ENCODE measurements around the gene OXNAD1. TPM values are rescaled to one million over a fixed set of nuclear protein-coding genes. Genes with fewer than 3 reads are reported as not detected.

OXNAD1 gene
- total and polyA plus RNA-seq, 9 donors = 7.1 to 13.9 (median 8.2) TPM

DNA sequence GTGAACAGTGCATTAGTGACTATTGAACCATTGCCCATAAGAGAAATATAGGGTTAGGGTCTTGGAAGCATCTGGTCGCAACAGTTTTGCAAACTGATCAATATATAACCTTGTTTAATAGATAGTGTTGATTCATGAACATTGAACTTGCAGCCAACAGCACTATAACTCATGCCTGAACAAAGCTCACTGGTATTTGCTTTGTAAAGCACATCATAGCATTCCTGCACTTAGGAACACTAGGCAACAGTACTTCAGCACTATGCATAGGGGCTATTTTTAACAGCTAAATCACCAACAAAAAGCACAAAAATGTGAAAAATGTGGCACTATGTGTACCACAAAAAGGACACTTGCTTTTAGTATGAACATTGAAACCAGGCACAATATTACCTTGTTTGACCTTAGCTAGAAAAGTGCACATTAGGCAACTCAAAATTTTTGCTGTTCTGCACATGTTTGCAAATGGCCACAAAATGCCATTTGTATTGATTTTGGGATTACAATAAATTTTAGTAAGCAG lies 68.0 kb downstream of the OXNAD1 start:
- no peak for DNase-seq
- no peak overlapping the region for H3K27ac ChIP-seq (ENCODE audit: low read length)
- H3K4me1 ChIP-seq (ENCODE audit: control insufficient read depth, insufficient read depth, low read length) = no peaks in the 10 kb centered on the region
- no peaks in the 10 kb centered on the region for H3K27me3 ChIP-seq (ENCODE audit: control insufficient read depth, insufficient read depth, low read length)
- peaks cover 11% of the 10 kb centered on the region for H3K36me3 ChIP-seq (ENCODE audit: control insufficient read depth, insufficient read depth, low read length)
- no CpG with 5 or more reads among the region's 1 CpG for WGBS (ENCODE audit: insufficient coverage)
- H3K9me3 ChIP-seq (replicated peaks; ENCODE audit: control insufficient read depth, low read depth, low read length) = peaks cover 8% of the 10 kb centered on the region
- H3K4me3 ChIP-seq (ENCODE audit: low read length) = no peak overlapping the region

- peak; percentile 23 for DNase-seq
- 34% methylated on average over 4 of the region's 4 CpGs for WGBS (ENCODE audit: insufficient coverage)
- Histone ChIP-seq H3K4me1 (ENCODE audit: control insufficient read depth, insufficient read depth, low read length) (no peaks in the 10 kb centered on the region), H3K9me3 (replicated peaks; ENCODE audit: control insufficient read depth, low read depth, low read length) (peaks cover 8% of the 10 kb centered on the region), H3K27ac (ENCODE audit: low read length) (no peak overlapping the region), H3K4me3 (ENCODE audit: low read length) (no peak overlapping the region), H3K27me3 (ENCODE audit: control insufficient read depth, insufficient read depth, low read length) (no peaks in the 10 kb centered on the region), H3K36me3 (ENCODE audit: control insufficient read depth, insufficient read depth, low read length) (peaks cover 6% of the 10 kb centered on the region)
These were observed 69.9 kb downstream of the OXNAD1 start for GRCh38 chr3:16334909-16335308.

DNA sequence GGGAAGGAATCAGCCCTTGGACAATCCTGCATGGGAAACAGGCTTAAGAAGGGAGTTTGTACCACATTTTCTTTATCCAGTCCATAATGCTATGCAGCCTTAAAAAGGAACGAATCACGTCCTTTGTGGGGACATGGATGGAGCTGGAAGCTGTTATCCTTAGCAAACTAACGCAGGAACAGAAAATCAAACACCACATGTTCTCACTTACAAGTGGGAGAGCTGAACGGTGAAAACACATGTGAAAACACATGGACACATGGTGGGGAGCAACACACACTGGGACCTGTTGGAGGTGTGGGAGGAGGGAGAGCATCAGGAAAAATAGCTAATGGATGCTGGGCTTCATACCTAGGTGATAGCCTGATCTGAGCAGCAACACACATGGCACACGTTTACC lies 70.3 kb downstream of the OXNAD1 start:
- H3K27me3 ChIP-seq (ENCODE audit: control insufficient read depth, insufficient read depth, low read length) = no peaks in the 10 kb centered on the region
- H3K9me3 ChIP-seq (replicated peaks; ENCODE audit: control insufficient read depth, low read depth, low read length) = peaks cover 8% of the 10 kb centered on the region
- H3K4me1 ChIP-seq (ENCODE audit: control insufficient read depth, insufficient read depth, low read length) = no peaks in the 10 kb centered on the region
- no peak overlapping the region for H3K4me3 ChIP-seq (ENCODE audit: low read length)
- no peak overlapping the region for H3K27ac ChIP-seq (ENCODE audit: low read length)
- peaks cover 6% of the 10 kb centered on the region for H3K36me3 ChIP-seq (ENCODE audit: control insufficient read depth, insufficient read depth, low read length)
- WGBS (ENCODE audit: insufficient coverage) = no CpG with 5 or more reads among the region's 5 CpGs
- DNase-seq = no peak

DNA sequence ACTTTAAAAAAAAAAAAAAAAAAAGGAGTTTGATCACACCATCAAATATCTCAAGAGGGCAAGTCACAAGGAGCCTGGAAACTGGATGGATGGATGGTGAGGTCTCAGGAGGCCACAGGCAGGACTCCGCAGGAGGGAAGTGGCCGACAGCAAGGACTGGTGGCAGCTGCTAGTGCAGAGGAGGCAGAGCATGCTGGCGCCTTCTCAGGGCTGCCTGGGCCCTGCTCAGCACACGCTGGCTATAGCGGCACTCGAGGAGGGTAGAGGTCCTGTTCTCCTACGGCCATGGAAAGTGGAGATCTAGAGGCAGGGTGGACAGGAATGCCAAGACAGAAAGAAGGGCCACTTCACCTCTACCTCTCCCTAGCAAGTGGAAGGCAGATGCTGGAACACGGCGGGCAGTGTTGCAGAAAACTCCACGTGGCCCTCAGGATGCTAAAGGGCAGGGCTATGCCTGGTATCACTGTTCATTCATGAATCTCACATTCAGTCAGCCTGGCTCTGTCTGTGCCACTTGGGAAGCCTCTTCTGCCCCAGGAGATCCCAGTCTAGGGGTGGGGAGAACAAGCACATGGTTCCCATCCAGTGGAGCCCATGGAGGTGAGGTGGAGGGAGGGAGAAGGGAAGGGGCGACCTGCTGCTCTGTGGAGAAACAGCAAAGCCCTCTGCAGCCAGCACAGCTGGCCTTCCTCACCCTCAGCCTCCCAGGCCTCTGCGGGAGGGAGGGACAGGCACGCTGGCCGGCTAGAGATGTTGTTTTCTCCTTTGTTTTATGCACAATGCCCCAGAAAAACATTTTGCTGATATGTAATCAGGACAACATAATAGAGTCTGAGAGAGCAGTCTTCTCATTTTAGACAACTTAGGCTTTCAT lies 71.0 kb downstream of the OXNAD1 start:
- Histone ChIP-seq H3K9me3 (replicated peaks; ENCODE audit: control insufficient read depth, low read depth, low read length) (peaks cover 8% of the 10 kb centered on the region), H3K4me3 (ENCODE audit: low read length) (no peak overlapping the region), H3K27me3 (ENCODE audit: control insufficient read depth, insufficient read depth, low read length) (no peaks in the 10 kb centered on the region), H3K27ac (ENCODE audit: low read length) (no peak overlapping the region), H3K36me3 (ENCODE audit: control insufficient read depth, insufficient read depth, low read length) (peaks cover 6% of the 10 kb centered on the region), H3K4me1 (ENCODE audit: control insufficient read depth, insufficient read depth, low read length) (no peaks in the 10 kb centered on the region)
- 33% methylated on average over 1 of the region's 14 CpGs for WGBS (ENCODE audit: insufficient coverage)
- DNase-seq = no peak

DNA sequence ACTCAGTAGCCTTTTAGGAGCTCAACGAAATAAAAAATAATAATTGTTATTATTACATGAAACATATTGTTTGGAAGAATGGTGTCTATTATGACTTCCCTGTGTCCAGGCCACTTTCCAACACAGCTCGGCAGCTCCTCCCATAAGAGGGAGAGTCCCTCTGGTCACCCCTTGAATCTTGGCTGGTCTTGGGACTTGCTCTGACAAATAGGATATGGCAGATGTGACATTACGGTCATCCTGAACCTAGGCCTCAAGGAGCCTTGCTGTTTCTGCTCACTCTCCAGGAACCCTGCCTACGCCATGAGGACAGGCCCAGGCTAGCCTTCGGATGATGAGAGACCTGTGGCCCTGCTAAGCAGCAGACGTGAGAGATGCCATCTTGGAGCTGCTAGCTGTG lies 71.8 kb downstream of the OXNAD1 start:
- Histone ChIP-seq H3K36me3 (ENCODE audit: control insufficient read depth, insufficient read depth, low read length) (peaks cover 6% of the 10 kb centered on the region), H3K4me1 (ENCODE audit: control insufficient read depth, insufficient read depth, low read length) (no peaks in the 10 kb centered on the region), H3K27ac (ENCODE audit: low read length) (no peak overlapping the region), H3K27me3 (ENCODE audit: control insufficient read depth, insufficient read depth, low read length) (no peaks in the 10 kb centered on the region), H3K9me3 (replicated peaks; ENCODE audit: control insufficient read depth, low read depth, low read length) (peaks cover 1% of the 10 kb centered on the region), H3K4me3 (ENCODE audit: low read length) (no peak overlapping the region)
- 96% methylated on average over 4 of the region's 6 CpGs for WGBS (ENCODE audit: insufficient coverage)
- no peak for DNase-seq

DNA sequence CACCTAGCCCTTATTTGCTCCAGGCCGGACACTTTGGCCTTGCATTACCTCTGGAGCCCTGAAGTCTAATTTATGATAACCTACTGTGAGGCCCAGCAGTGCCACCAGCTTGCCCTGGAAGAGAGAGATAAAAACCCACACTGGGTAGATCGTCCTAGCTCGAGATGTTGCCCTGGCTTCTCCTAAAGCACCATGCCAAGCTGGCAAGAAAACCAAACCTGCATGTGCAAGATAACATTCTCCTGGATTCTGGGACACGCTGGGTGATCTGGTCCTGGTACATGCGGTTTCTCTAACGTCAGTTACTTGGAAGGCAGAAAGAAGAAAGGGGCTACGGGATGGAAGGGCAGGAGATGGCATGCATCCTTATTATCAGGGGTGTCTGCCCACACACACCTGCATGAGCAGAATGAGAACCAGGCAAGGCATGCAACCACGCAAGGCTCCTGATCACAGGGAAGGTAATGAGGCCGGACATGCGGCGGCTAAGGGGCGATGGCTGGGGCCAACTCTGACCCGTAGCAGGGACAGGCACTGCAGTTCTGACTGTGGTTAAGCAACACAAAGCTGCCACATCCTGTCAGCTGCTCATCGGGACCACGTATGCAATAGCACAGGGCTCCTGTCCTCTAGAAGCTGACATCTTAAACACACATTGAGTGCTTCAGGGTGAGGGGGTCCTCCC lies 73.0 kb downstream of the OXNAD1 start:
- Histone ChIP-seq H3K27me3 (ENCODE audit: control insufficient read depth, insufficient read depth, low read length) (no peaks in the 10 kb centered on the region), H3K36me3 (ENCODE audit: control insufficient read depth, insufficient read depth, low read length) (peaks cover 6% of the 10 kb centered on the region), H3K27ac (ENCODE audit: low read length) (no peak overlapping the region), H3K9me3 (replicated peaks; ENCODE audit: control insufficient read depth, low read depth, low read length) (peaks cover 4% of the 10 kb centered on the region), H3K4me1 (ENCODE audit: control insufficient read depth, insufficient read depth, low read length) (no peaks in the 10 kb centered on the region), H3K4me3 (ENCODE audit: low read length) (no peak overlapping the region)
- DNase-seq = no peak
- WGBS (ENCODE audit: insufficient coverage) = 87% methylated on average over 12 of the region's 15 CpGs

GRCh38 chr3:16338999-16339398 lies 74.0 kb downstream of the OXNAD1 start:
- Histone ChIP-seq H3K9me3 (replicated peaks; ENCODE audit: control insufficient read depth, low read depth, low read length) (peaks cover 4% of the 10 kb centered on the region), H3K27me3 (ENCODE audit: control insufficient read depth, insufficient read depth, low read length) (no peaks in the 10 kb centered on the region), H3K27ac (ENCODE audit: low read length) (no peak overlapping the region), H3K36me3 (ENCODE audit: control insufficient read depth, insufficient read depth, low read length) (peaks cover 6% of the 10 kb centered on the region), H3K4me1 (ENCODE audit: control insufficient read depth, insufficient read depth, low read length) (no peaks in the 10 kb centered on the region), H3K4me3 (ENCODE audit: low read length) (no peak overlapping the region)
- no CpG with 5 or more reads among the region's 1 CpG for WGBS (ENCODE audit: insufficient coverage)
- DNase-seq = no peak

DNA sequence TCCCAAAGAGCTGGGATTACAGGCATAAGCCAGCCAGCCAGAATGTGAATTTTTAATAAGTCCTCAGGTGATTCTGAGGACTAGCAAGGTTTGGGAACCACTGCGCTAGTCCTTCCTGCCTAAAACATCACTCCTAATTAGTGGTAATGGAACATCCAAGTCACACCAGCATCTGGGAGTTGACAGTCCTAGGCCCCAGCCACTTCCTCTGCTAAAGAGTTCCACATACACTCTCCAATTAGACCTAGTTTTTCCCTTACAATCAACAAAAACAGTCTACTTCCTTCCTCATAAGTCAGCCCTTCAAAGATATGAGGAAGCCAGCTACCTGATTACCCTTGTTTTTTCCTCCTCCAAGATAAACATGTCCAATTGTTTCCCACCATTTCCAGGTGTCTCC lies 78.1 kb downstream of the OXNAD1 start:
- no peaks in the 10 kb centered on the region for H3K27me3 ChIP-seq (ENCODE audit: control insufficient read depth, insufficient read depth, low read length)
- H3K36me3 ChIP-seq (ENCODE audit: control insufficient read depth, insufficient read depth, low read length) = peaks cover 4% of the 10 kb centered on the region
- peaks cover 4% of the 10 kb centered on the region for H3K9me3 ChIP-seq (replicated peaks; ENCODE audit: control insufficient read depth, low read depth, low read length)
- H3K4me3 ChIP-seq (ENCODE audit: low read length) = no peak overlapping the region
- H3K27ac ChIP-seq (ENCODE audit: low read length) = no peak overlapping the region
- H3K4me1 ChIP-seq (ENCODE audit: control insufficient read depth, insufficient read depth, low read length) = no peaks in the 10 kb centered on the region
- DNase-seq = peak; percentile 29
- no CpG with 5 or more reads among the region's 1 CpG for WGBS (ENCODE audit: insufficient coverage)

GRCh38 chr3:16346413-16347081 lies 81.5 kb downstream of the OXNAD1 start:
- Histone ChIP-seq H3K4me1 (ENCODE audit: control insufficient read depth, insufficient read depth, low read length) (peaks cover 2% of the 10 kb centered on the region), H3K27ac (ENCODE audit: low read length) (no peak overlapping the region), H3K4me3 (ENCODE audit: low read length) (no peak overlapping the region), H3K36me3 (ENCODE audit: control insufficient read depth, insufficient read depth, low read length) (peaks cover 7% of the 10 kb centered on the region), H3K9me3 (replicated peaks; ENCODE audit: control insufficient read depth, low read depth, low read length) (peaks cover 4% of the 10 kb centered on the region), H3K27me3 (ENCODE audit: control insufficient read depth, insufficient read depth, low read length) (no peaks in the 10 kb centered on the region)
- WGBS (ENCODE audit: insufficient coverage) = 73% methylated on average over 5 of the region's 7 CpGs
- no peak for DNase-seq

DNA sequence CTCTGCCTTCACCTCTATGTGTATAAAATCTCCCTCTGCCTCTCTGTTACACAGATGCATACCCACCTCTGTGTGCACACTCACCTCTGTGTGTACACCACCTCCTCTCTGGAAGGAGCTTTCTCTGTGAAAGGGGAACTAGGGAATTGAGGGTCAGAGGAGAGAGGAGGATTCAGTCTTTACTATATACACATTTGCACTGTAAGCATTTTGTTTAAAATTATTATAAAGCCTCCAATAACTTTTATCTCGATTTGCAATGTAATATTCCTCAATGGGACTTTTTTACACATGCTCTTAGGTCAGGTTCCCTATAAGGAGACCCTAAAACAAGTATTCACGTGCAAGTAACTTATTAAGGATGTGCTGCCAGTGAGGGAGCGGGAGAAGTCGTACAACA lies 82.5 kb downstream of the OXNAD1 start:
- no peak for DNase-seq
- WGBS (ENCODE audit: insufficient coverage) = 83% methylated on average over 3 of the region's 4 CpGs
- no peak overlapping the region for H3K27ac ChIP-seq (ENCODE audit: low read length)

More for the DNA sequence above, 82.5 kb downstream of the OXNAD1 start:
- Histone ChIP-seq H3K27me3 (ENCODE audit: control insufficient read depth, insufficient read depth, low read length) (no peaks in the 10 kb centered on the region), H3K4me1 (ENCODE audit: control insufficient read depth, insufficient read depth, low read length) (peaks cover 2% of the 10 kb centered on the region), H3K9me3 (replicated peaks; ENCODE audit: control insufficient read depth, low read depth, low read length) (peaks cover 2% of the 10 kb centered on the region), H3K4me3 (ENCODE audit: low read length) (no peak overlapping the region), H3K36me3 (ENCODE audit: control insufficient read depth, insufficient read depth, low read length) (peaks cover 7% of the 10 kb centered on the region)
